HG03378 (cell line): ENCODE results near the gene TCOF1.

Experiments used
- ATAC-seq: cut with Tn5 transposase; IDR thresholded peaks from one replicate; pipeline ENCODE4 v1.9.1; 2021; ENCODE audit warnings: mild to moderate bottlenecking, moderate library complexity; ENCODE audit not compliant: unreplicated experiment

TCOF1 gene

GRCh38 chr5:150401376-150402228 lies 44.1 kb downstream of the TCOF1 start:
- no peak for ATAC-seq

GRCh38 chr5:150402229-150402773 lies 44.8 kb downstream of the TCOF1 start:
- no peak for ATAC-seq

DNA sequence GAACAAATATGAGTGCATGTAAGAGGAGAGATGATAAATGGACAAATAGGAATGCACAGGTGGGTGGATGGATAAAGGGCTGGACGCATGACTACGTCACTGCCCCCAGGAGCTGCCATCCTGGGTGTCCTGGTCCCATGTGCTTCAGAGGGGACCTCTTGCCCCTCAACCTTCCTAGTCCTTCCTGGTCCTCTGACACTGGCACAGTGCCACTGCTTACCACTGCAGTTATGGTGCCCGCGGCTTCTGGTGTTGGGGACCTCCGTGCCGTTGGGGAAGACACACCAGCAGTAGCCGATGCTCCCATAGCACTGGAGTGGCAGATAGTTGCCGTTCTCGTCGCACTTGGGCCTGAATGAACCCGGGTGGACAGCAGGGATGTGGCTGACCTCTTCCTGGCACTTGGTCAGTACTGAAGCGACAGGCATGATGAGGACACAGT lies 45.4 kb downstream of the TCOF1 start:
- ATAC-seq, result no peak

- no peak for ATAC-seq
These were observed 46.6 kb downstream of the TCOF1 start for GRCh38 chr5:150404121-150404520.

GRCh38 chr5:150404535-150404934 lies 47.0 kb downstream of the TCOF1 start:
- no peak for ATAC-seq

DNA sequence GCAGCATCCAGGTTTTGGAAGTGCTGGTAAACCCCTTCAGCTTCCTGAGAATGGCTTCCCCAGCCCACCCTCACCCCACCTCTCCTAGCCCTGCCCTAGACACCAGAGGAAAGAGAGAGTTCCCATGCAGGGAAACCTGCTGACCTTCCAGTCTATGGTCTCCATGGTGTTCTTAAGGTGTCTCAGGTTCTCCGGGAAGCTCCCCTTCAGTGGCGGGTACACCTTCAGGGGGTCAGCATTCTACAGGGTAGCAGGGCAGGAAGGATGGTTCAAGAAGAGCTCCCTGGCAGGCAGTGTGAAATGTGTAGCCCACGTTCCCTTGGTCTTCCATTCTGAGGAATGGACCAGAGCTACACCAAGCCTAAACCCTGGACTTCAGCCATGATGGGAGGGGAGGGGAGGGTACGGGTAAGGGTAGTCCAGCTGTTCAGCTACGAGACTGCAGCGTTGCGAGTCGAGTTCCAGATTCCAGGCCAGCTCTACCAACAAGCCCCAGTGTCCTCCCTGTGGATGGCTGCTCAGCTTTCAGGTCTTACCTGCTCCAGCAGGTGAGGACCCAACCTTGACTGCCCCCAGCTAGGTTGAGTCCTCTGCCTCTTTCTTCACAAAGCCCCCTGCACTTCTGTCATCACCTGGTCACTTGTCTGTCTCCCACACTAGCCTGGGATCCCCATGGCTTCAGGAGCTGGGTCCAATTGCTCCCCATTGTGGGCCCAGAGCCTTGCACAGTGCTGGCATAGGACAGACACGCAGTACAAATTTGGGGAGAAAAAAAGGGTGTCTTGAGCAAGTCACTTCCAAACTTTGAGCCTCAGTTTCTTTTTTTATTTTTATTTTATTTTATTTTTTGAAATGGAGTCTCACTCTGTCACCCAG lies 47.7 kb downstream of the TCOF1 start:
- no peak for ATAC-seq

GRCh38 chr5:150406103-150406722 lies 48.7 kb downstream of the TCOF1 start:
- ATAC-seq, result no peak

- no peak for ATAC-seq
These were observed 49.2 kb downstream of the TCOF1 start for GRCh38 chr5:150406723-150407095.

DNA sequence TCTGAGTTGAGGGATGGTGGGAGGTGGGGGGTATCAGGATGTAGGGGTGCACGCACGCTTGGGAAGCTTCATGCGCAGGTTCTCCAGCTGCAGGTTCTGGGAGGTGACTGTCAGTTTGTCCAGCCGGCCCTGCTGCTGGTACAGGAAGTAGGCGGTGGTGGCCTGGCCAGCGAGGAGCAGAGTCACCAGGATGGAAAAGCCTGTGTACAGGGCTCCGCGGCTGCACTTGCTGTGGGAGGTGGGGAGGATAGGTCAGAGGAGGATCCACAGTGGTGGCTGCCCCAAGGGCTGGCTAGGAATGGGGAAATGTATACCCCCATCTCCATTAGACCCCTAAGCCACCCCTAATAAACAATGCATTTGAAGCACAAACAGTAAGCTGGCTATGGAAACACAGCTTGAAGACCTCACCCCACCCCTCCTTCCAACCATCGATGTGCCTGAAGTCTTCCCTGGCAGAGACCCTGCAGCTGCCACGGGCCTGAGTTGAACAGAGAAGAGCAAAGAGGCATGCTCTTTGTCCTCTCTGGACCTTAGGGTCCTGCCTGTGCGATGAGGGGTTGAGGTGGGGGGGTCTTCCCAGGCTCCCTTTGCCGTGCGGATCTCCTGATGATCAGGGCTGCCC lies 49.7 kb downstream of the TCOF1 start:
- no peak for ATAC-seq

DNA sequence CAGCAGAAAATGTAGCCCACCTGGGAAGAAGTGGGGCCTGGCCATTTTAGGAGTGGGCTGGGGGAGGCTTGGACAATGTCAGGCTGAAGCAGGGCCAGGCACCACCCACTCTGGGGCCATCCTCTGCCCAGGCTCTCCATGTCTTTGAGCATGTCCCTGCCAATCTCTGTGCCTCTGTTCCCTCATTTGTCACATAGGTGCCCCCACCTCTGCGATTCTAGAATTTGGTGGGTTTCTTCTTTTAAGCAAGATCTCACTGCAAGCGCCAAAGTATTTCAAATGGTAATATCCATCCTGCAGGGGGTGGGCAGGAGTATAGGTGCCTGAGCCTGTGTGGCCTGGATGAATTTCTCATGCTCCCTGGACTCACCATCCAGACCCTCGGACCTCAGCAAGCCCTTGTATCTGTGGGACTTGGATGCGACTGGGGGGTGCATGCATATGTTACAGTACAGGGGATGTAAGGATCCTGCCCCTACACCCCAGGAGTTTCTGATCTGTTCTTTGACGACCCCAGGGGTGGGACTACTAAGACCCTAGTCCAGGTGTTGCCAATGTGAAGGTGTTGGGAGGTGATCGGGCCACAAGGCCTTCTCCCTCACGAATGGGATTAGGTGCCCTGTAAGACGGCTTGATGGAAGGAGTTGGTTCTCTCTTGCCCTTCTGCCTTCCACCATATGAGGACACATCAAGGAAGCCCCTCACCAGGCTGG lies 50.9 kb downstream of the TCOF1 start:
- ATAC-seq, result no peak

- peak; percentile 31 for ATAC-seq
These were observed 52.4 kb downstream of the TCOF1 start for GRCh38 chr5:150409638-150410523.

GRCh38 chr5:150410524-150411244 lies 53.2 kb downstream of the TCOF1 start:
- no peak for ATAC-seq

DNA sequence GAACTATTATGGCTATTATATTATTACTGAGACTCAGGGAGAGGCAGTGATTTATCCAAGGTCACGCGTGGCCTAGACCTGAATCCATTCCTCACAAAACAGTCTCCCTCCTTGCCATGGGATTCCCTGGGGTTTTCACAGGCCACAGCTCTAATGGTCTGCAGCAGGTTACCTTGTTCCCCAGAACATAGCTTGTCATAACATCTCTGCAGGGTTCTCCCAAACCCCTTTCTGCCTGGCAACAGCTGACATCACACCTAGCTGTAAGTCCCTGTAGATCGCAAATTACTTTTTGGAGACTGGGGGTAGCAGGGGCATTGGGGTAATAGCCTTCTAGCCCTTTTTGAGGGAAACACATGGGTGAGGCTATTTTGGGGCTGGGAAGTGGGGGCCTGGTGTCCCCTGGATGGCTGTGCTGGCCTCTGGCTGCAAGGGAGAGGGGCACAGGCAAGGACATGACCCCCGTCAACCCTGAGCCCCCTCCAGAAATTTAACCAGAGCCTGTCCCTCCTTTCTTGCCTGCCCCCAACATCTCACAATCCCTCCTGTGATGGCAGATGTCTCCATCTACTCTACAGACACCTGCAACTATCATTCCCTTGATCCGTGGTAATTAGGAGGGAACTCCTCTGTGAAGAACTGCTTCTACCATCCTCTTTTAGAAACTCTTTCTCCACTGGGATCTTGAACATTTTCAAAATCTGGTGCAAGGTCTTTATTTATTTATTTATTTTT lies 53.9 kb downstream of the TCOF1 start:
- ATAC-seq, result peak; percentile 12

DNA sequence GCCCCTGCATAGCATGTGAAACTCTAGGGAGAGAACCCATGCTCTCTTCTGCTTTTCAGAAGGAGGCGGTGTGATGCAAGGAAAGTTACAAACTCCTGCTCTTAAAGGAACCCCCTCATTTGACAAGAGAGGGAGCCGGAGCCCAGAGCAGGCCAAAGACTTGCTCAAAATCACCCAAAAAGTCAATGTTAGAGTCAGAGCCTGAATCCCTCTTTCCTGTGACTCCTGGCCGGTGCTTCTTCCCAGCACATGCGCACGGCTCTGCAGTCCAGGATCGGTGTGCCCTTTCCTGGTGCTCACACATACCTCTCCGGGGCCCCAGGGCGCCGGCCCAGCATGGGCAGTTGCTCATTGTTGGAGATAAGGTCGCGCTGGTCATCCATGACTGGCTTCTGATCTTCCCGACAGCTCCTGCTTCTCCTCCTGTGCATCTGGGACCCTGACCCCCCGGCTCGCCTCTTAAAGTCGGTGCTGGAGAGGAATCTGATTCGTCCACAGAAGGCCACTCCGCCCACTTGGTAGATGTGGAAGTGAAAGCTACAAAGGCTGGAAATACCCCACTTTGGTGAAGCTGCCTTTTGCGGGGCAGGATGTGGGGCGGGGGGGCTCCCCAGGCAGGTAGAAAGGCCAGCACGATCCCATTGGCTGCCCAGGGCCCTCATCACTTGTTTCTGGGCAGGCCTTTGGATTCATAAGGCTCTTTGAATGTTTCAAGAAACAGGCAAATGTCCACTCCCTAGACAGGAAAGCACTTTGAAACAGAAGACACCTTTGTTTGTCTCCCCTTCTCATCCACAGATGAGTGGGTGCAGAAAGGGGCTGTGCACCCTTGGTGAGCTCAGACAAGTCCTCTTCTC lies 55.0 kb downstream of the TCOF1 start, which contains the start of gene CD74:
CD74 (minus strand) TSS at position 592 of the 857 bp plus-strand sequence; CDS start at position 431, 161 bp downstream.
- peak; percentile 72 for ATAC-seq

- ATAC-seq, result no peak
These were observed 55.8 kb downstream of the TCOF1 start for GRCh38 chr5:150413176-150413901.
